ENCODE results near the gene SLC22A16. TPM values are rescaled to one million over a fixed set of nuclear protein-coding genes. Genes with fewer than 3 reads are reported as not detected.

Gene SLC22A16
- total RNA-seq, 1 experiment from 2014 or later = not detected

DNA sequence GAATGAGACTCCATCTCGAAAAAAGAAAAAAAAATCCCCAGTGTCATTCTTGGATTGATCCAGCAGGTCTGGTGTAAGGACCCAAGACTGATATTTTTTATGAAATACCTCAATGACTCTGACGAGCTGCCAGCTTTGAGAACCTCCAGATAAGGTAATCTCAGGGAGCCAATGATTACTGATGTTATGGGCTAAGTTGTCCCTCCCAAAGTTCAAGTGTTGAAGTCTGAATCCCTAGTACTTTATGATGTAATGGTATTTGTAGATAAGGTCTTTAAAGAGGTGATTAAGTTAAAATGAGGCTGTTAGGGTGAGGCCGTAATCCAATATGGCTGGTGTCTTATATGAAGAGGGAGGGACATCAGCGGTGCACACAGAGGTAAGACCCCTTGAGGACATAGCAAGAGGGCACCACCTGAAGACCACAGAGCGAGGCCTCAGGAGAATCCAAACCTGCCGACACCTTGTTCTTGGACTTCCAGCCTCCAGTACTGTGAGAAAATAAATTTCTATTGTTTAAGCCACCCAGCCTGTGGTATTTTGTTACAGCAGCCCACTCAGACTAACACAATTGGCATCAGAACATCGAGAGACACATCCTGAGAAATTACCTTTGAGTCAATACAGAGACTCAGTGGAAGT is 41.3 kb downstream of the SLC22A16 start:
- ATAC-seq = no peak
- Histone ChIP-seq H3K4me3 (replicated peaks in 1 of 2; ENCODE audit: low read depth in 1 of 2, low read length in 2 of 2) (no peak overlapping the region), H3K27me3 (ENCODE audit: insufficient read depth, low read length) (no peaks in the 10 kb centered on the region), H3K9me3 (ENCODE audit: control insufficient read depth in 1 of 2, insufficient read depth in 1 of 2, low read depth in 1 of 2, low read length in 2 of 2) (no peaks in the 10 kb centered on the region), H3K79me2 (ENCODE audit: insufficient read depth, low read length) (no peaks in the 10 kb centered on the region), H3K9ac (ENCODE audit: low read length) (no peak overlapping the region), H3K9me2 (ENCODE audit: insufficient read depth) (no peaks in the 10 kb centered on the region), H3K27ac (ENCODE audit: low read depth, low read length) (no peak overlapping the region), H3K4me2 (ENCODE audit: low read length) (no peak overlapping the region), H4K20me1 (ENCODE audit: insufficient read depth) (no peaks in the 10 kb centered on the region), H3K4me1 (ENCODE audit: control insufficient read depth in 1 of 2, insufficient read depth in 2 of 2, low read length in 2 of 2) (no peaks in the 10 kb centered on the region), H3K36me3 (ENCODE audit: control insufficient read depth in 1 of 2, insufficient read depth in 2 of 2, low read length in 2 of 2) (no peaks in the 10 kb centered on the region), H2AFZ (ENCODE audit: low read depth, low read length, poor library complexity, severe bottlenecking) (no peak overlapping the region)
- TF ChIP-seq POLR2AphosphoS5 (IDR thresholded peaks at IDR 0.05; ENCODE audit: low read depth, low read length) = no peak
- TF ChIP-seq SIN3A (IDR thresholded peaks at IDR 0.05; ENCODE audit: low read depth) = no peak
- no peak for TF ChIP-seq YY1 (IDR thresholded peaks at IDR 0.05; ENCODE audit: extremely low read depth, insufficient replicate concordance, low read depth, low read length)
- TF ChIP-seq ZNF274 (IDR thresholded peaks at IDR 0.05; ENCODE audit: low read depth, low read length) = no peak
- no peak for TF ChIP-seq JUND (IDR thresholded peaks at IDR 0.05)
- TF ChIP-seq SRF (IDR thresholded peaks at IDR 0.05; ENCODE audit: low read depth) = no peak
- TF ChIP-seq, protein P1, sequence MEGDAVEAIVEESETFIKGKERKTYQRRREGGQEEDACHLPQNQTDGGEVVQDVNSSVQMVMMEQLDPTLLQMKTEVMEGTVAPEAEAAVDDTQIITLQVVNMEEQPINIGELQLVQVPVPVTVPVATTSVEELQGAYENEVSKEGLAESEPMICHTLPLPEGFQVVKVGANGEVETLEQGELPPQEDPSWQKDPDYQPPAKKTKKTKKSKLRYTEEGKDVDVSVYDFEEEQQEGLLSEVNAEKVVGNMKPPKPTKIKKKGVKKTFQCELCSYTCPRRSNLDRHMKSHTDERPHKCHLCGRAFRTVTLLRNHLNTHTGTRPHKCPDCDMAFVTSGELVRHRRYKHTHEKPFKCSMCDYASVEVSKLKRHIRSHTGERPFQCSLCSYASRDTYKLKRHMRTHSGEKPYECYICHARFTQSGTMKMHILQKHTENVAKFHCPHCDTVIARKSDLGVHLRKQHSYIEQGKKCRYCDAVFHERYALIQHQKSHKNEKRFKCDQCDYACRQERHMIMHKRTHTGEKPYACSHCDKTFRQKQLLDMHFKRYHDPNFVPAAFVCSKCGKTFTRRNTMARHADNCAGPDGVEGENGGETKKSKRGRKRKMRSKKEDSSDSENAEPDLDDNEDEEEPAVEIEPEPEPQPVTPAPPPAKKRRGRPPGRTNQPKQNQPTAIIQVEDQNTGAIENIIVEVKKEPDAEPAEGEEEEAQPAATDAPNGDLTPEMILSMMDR (IDR thresholded peaks at IDR 0.05 in 2 of 3, conservative IDR thresholded peaks at IDR 0.05 in 1 of 3; ENCODE audit: borderline replicate concordance in 1 of 3, insufficient read depth in 1 of 3, low read depth in 2 of 3, low read length in 2 of 3) = no peak
- TF ChIP-seq, protein P2, sequence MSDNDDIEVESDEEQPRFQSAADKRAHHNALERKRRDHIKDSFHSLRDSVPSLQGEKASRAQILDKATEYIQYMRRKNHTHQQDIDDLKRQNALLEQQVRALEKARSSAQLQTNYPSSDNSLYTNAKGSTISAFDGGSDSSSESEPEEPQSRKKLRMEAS (IDR thresholded peaks at IDR 0.05) = no peak
- no peak for TF ChIP-seq ZFX (IDR thresholded peaks at IDR 0.05)
- TF ChIP-seq SP1 (IDR thresholded peaks at IDR 0.05; ENCODE audit: low read depth) = no peak
- no peak for TF ChIP-seq CBX3 (IDR thresholded peaks at IDR 0.05; ENCODE audit: low read depth)
- TF ChIP-seq, protein P3, sequence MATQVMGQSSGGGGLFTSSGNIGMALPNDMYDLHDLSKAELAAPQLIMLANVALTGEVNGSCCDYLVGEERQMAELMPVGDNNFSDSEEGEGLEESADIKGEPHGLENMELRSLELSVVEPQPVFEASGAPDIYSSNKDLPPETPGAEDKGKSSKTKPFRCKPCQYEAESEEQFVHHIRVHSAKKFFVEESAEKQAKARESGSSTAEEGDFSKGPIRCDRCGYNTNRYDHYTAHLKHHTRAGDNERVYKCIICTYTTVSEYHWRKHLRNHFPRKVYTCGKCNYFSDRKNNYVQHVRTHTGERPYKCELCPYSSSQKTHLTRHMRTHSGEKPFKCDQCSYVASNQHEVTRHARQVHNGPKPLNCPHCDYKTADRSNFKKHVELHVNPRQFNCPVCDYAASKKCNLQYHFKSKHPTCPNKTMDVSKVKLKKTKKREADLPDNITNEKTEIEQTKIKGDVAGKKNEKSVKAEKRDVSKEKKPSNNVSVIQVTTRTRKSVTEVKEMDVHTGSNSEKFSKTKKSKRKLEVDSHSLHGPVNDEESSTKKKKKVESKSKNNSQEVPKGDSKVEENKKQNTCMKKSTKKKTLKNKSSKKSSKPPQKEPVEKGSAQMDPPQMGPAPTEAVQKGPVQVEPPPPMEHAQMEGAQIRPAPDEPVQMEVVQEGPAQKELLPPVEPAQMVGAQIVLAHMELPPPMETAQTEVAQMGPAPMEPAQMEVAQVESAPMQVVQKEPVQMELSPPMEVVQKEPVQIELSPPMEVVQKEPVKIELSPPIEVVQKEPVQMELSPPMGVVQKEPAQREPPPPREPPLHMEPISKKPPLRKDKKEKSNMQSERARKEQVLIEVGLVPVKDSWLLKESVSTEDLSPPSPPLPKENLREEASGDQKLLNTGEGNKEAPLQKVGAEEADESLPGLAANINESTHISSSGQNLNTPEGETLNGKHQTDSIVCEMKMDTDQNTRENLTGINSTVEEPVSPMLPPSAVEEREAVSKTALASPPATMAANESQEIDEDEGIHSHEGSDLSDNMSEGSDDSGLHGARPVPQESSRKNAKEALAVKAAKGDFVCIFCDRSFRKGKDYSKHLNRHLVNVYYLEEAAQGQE (IDR thresholded peaks at IDR 0.05; ENCODE audit: low read depth) = no peak
- POLR2A ChIA-PET = no interaction called here
- intact Hi-C loops (cut with micrococcal nuclease) = no loop called here
- RAD21 ChIA-PET (ENCODE audit: low non-redundant PET in 1 of 2, low total read pairs in 2 of 2, uncharacterized antibody in 2 of 2, unreplicated experiment in 2 of 2) = no interaction called here
- no TSS peak for BruUV-seq (replicated peaks)
- no peak for DNase-seq (ENCODE audit: low read depth, low spot score)
- CTCF ChIA-PET = no interaction called here

Data from HCT116 (cell line).